ENCODE data around the gene PEG3. TPM values are rescaled to one million over a fixed set of nuclear protein-coding genes. Genes with fewer than 3 reads are reported as not detected.

The PEG3 gene
- total RNA-seq, 1 experiment from 2014 or later, result 353 TPM

DNA sequence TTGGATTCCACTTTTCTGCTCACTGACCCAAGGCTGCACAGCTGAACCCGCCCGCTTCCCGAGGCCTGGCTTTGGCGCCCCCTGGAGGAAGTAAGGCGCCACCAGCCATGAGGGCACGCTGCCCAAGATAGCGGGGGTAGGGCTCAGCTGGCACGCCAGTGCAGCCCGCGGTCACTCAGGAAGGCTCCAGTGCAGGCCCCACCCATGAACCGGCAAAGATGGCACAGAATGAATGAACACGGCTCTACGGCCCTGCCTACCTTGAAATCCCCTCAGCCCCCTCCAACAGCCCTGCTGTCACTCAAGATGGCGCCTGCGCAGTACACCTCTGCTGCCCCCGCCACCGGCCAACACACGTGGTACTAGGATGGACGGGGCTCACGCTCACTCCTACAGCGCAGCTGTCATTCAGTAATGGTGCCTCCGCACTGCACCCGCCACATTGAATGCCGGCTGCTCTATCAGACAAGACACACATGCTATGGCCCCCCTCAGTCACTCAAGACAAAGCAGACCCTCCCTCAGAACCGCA lies 3.0 kb downstream of the PEG3 start:
- ChIA-PET POLR2A (ENCODE audit: low non-redundant PET) (no interaction called here), CTCF (interaction anchor here (0.5 to 1.0 kb wide), 5 partner anchors 25 to 232 kb away, joined by 3 to 4 read pairs (median 3); no protein-coding TSS in a partner anchor)
- no TSS peak for BruUV-seq (replicated peaks)
- peak; percentile 83 for DNase-seq (ENCODE audit: low spot score)
- intact Hi-C loops (cut with micrococcal nuclease; ENCODE audit: unreplicated experiment), result loop anchor here (1.0 to 5.0 kb wide), 2 partner anchors 89 to 260 kb away; no protein-coding TSS in a partner anchor
- H3K27me3 ChIP-seq (replicated peaks; ENCODE audit: insufficient read depth, low read depth, low read length, poor library complexity), result no peaks in the 10 kb centered on the region
- TF ChIP-seq CTCF (conservative IDR thresholded peaks at IDR 0.05; ENCODE audit: low read depth, low read length) (peak; percentile 65), EZH2 (IDR thresholded peaks at IDR 0.05; ENCODE audit: borderline replicate concordance, low read depth, low read length, poor library complexity, severe bottlenecking) (no peak)
- no peaks in the 10 kb centered on the region for H3K9me3 ChIP-seq (ENCODE audit: low read depth, low read length, poor library complexity, severe bottlenecking)
- H3K27ac ChIP-seq (ENCODE audit: low read depth, low read length, poor library complexity, severe bottlenecking), result peak overlapping the region; percentile 70
- H3K4me3 ChIP-seq (ENCODE audit: low read depth, low read length, poor library complexity, severe bottlenecking), result peak overlapping the region; percentile 77
- H3K4me1 ChIP-seq (ENCODE audit: insufficient read depth, low read length, poor library complexity, severe bottlenecking), result peaks cover 7% of the 10 kb centered on the region
- H3K36me3 ChIP-seq (ENCODE audit: insufficient read depth, low read length, poor library complexity, severe bottlenecking), result peaks cover 40% of the 10 kb centered on the region

GRCh38 chr19:56837004-56837403 lies 3.5 kb downstream of the PEG3 start:
- ChIA-PET POLR2A (ENCODE audit: low non-redundant PET) (interaction anchor here (0.6 kb wide), 2 partner anchors 107 to 127 kb away, joined by 3 to 4 read pairs; no protein-coding TSS in a partner anchor), CTCF (interaction anchor here (0.5 to 1.0 kb wide), 5 partner anchors 24 to 233 kb away, joined by 3 to 4 read pairs (median 3); no protein-coding TSS in a partner anchor)
- no TSS peak for BruUV-seq (replicated peaks)
- intact Hi-C loops (cut with micrococcal nuclease; ENCODE audit: unreplicated experiment), result loop anchor here (5.0 kb wide), 1 partner anchor 260 kb away; no protein-coding TSS in a partner anchor
- Histone ChIP-seq H3K27me3 (replicated peaks; ENCODE audit: insufficient read depth, low read depth, low read length, poor library complexity) (no peaks in the 10 kb centered on the region), H3K4me1 (ENCODE audit: insufficient read depth, low read length, poor library complexity, severe bottlenecking) (peaks cover 7% of the 10 kb centered on the region), H3K4me3 (ENCODE audit: low read depth, low read length, poor library complexity, severe bottlenecking) (peak overlapping the region; percentile 77), H3K9me3 (ENCODE audit: low read depth, low read length, poor library complexity, severe bottlenecking) (no peaks in the 10 kb centered on the region), H3K36me3 (ENCODE audit: insufficient read depth, low read length, poor library complexity, severe bottlenecking) (peaks cover 45% of the 10 kb centered on the region), H3K27ac (ENCODE audit: low read depth, low read length, poor library complexity, severe bottlenecking) (peak overlapping the region; percentile 70)
- TF ChIP-seq CTCF (conservative IDR thresholded peaks at IDR 0.05; ENCODE audit: low read depth, low read length) (no peak), EZH2 (IDR thresholded peaks at IDR 0.05; ENCODE audit: borderline replicate concordance, low read depth, low read length, poor library complexity, severe bottlenecking) (no peak)
- peak; percentile 50 for DNase-seq (ENCODE audit: low spot score)

- no peaks in the 10 kb centered on the region for H3K9me3 ChIP-seq (ENCODE audit: low read depth, low read length, poor library complexity, severe bottlenecking)
- intact Hi-C loops (cut with micrococcal nuclease; ENCODE audit: unreplicated experiment), result loop anchor here (5.0 kb wide), 1 partner anchor 261 kb away; no protein-coding TSS in a partner anchor
- ChIA-PET POLR2A (ENCODE audit: low non-redundant PET) (no interaction called here), CTCF (no interaction called here)
- H3K27ac ChIP-seq (ENCODE audit: low read depth, low read length, poor library complexity, severe bottlenecking), result no peak overlapping the region
- DNase-seq (ENCODE audit: low spot score), result no peak
- H3K4me1 ChIP-seq (ENCODE audit: insufficient read depth, low read length, poor library complexity, severe bottlenecking), result peaks cover 7% of the 10 kb centered on the region
- H3K4me3 ChIP-seq (ENCODE audit: low read depth, low read length, poor library complexity, severe bottlenecking), result no peak overlapping the region
- TF ChIP-seq CTCF (conservative IDR thresholded peaks at IDR 0.05; ENCODE audit: low read depth, low read length), result no peak
- TF ChIP-seq EZH2 (IDR thresholded peaks at IDR 0.05; ENCODE audit: borderline replicate concordance, low read depth, low read length, poor library complexity, severe bottlenecking), result no peak
- peaks cover 52% of the 10 kb centered on the region for H3K36me3 ChIP-seq (ENCODE audit: insufficient read depth, low read length, poor library complexity, severe bottlenecking)
- BruUV-seq (replicated peaks), result no TSS peak
- no peaks in the 10 kb centered on the region for H3K27me3 ChIP-seq (replicated peaks; ENCODE audit: insufficient read depth, low read depth, low read length, poor library complexity)
Measured at GRCh38 chr19:56836059-56836458, 4.5 kb downstream of the PEG3 start.

Data from A673 (cell line).